Measurements from ENCODE around the gene RAB5A.
"Not testable (repeated sequence)": the region's sequence is repeated elsewhere in the genome, so short reads cannot be mapped to it uniquely, and the experiment has no call there.

The RAB5A gene

DNA sequence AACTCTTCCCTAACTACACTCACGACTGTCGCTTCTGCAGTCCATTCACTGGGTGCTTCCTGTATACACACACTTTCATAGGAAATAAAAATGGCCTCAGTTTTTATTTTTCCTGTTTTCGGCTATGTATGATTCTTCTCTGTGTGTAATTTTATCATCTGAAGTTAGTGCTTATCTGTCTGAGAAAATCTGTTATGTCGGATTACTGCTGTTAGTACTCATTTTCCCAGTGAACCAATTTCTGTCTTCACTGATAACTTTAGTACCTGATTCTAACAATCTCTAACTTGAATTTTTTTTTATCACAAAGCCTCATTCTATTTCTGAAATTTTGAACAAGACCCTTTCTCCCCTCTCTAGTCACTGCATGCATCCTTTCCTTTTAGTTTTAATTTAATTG is 20.9 kb downstream of the RAB5A start:
- DNase-seq, result no peak
- H3K27ac ChIP-seq (ENCODE audit: insufficient read depth, low read length, poor library complexity, severe bottlenecking), result no peak overlapping the region
- no peak overlapping the region for H3K4me3 ChIP-seq (ENCODE audit: insufficient read depth, low read depth, low read length, poor library complexity, severe bottlenecking)
- H3K36me3 ChIP-seq (ENCODE audit: control insufficient read depth, insufficient read depth, low read length), result no peaks in the 10 kb centered on the region
- H3K4me1 ChIP-seq (ENCODE audit: control insufficient read depth, insufficient read depth, low read length, poor library complexity, severe bottlenecking), result no peaks in the 10 kb centered on the region
- H3K27me3 ChIP-seq (replicated peaks; ENCODE audit: control insufficient read depth, insufficient read depth, low read length, poor library complexity, severe bottlenecking), result no peaks in the 10 kb centered on the region
- no peaks in the 10 kb centered on the region for H3K9me3 ChIP-seq (ENCODE audit: control insufficient read depth, low read length)

DNA sequence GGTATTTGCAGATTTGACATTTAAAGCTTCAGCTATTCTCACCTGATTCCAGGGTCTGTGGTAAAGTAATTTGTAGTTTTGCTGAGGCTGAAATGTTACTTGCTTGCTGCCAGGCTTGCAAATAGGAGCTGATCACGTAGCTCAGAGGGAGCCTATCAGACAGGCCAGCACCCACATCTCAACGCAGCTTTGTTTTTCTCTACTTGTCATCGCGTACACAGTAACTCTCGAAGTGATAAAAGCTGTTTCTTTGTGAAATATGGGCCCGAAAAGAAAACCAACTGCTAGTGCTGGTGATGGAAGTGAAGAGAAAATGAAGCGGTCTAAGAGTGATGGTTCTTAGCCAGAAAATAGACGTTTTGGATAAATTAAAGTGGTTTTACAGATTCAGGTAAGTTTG is 23.4 kb downstream of the RAB5A start:
- peaks cover 11% of the 10 kb centered on the region for H3K36me3 ChIP-seq (ENCODE audit: control insufficient read depth, insufficient read depth, low read length)
- H3K27ac ChIP-seq (ENCODE audit: insufficient read depth, low read length, poor library complexity, severe bottlenecking), result no peak overlapping the region
- no peaks in the 10 kb centered on the region for H3K4me1 ChIP-seq (ENCODE audit: control insufficient read depth, insufficient read depth, low read length, poor library complexity, severe bottlenecking)
- no peaks in the 10 kb centered on the region for H3K27me3 ChIP-seq (replicated peaks; ENCODE audit: control insufficient read depth, insufficient read depth, low read length, poor library complexity, severe bottlenecking)
- DNase-seq, result no peak
- H3K4me3 ChIP-seq (ENCODE audit: insufficient read depth, low read depth, low read length, poor library complexity, severe bottlenecking), result no peak overlapping the region
- H3K9me3 ChIP-seq (ENCODE audit: control insufficient read depth, low read length), result no peaks in the 10 kb centered on the region

DNA sequence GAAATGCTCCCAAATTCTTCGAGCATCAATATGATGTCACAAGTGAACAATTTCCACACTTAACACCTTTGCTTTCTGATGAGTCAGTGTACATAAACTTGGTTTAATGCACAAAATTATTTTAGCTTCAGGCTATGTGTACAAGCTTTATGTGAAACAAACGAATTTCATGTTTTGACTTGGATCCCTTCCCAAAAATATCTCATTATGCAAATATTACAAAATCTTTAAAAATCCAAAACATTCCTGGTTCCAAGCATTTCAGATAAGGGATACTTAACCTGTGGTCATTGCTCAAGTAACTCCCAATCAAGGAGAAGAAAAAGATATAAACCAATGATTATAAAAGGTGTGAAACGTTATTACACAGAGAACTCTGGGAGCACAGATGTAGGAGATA is 25.2 kb downstream of the RAB5A start:
- no peak for DNase-seq
- no peak overlapping the region for H3K4me3 ChIP-seq (ENCODE audit: insufficient read depth, low read depth, low read length, poor library complexity, severe bottlenecking)
- no peaks in the 10 kb centered on the region for H3K4me1 ChIP-seq (ENCODE audit: control insufficient read depth, insufficient read depth, low read length, poor library complexity, severe bottlenecking)
- H3K9me3 ChIP-seq (ENCODE audit: control insufficient read depth, low read length), result no peaks in the 10 kb centered on the region
- H3K27me3 ChIP-seq (replicated peaks; ENCODE audit: control insufficient read depth, insufficient read depth, low read length, poor library complexity, severe bottlenecking), result no peaks in the 10 kb centered on the region
- no peak overlapping the region for H3K27ac ChIP-seq (ENCODE audit: insufficient read depth, low read length, poor library complexity, severe bottlenecking)
- H3K36me3 ChIP-seq (ENCODE audit: control insufficient read depth, insufficient read depth, low read length), result peaks cover 25% of the 10 kb centered on the region

DNA sequence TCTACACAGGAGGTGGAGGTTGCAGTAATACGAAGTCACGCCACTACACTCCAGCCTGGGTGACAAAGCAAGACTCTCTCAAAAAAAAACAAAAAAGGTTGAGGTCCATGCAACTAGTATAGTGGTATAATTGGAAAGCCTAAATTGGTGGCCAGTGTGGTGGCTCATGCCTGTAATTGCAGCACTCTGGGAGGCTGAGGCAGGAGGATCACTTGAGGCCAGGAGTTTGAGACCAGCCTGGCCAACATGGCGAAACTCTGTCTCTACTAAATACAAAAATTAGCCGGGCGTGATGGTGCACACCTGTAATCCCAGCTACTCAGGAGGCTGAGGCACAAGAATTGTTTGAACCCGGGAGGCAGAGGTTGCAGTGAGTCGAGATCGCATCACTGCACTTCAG is 42.0 kb downstream of the RAB5A start:
- H3K27me3 ChIP-seq (replicated peaks; ENCODE audit: control insufficient read depth, insufficient read depth, low read length, poor library complexity, severe bottlenecking); H3K27ac ChIP-seq (ENCODE audit: insufficient read depth, low read length, poor library complexity, severe bottlenecking); DNase-seq; H3K9me3 ChIP-seq (ENCODE audit: control insufficient read depth, low read length); H3K4me1 ChIP-seq (ENCODE audit: control insufficient read depth, insufficient read depth, low read length, poor library complexity, severe bottlenecking); H3K36me3 ChIP-seq (ENCODE audit: control insufficient read depth, insufficient read depth, low read length); H3K4me3 ChIP-seq (ENCODE audit: insufficient read depth, low read depth, low read length, poor library complexity, severe bottlenecking): not testable (repeated sequence)

DNA sequence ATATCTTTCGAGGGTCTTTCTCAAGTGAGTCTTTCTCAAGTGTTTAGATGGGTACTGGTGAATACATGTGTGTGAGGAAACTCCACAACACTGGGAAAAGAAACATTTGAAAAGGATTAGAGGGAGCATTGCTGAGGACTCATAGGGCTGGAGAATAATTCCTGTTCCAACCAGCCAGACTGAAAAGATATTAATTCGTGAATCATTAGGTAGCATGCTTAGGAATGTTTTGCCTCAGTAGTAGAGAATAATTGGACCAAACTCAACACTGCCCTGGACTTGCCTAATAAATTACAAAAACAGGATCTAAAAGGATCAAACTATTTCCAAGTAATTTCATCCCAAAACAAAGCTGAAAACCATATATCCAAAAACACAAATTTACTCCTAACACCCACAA is 47.9 kb downstream of the RAB5A start:
- H3K27me3 ChIP-seq (replicated peaks; ENCODE audit: control insufficient read depth, insufficient read depth, low read length, poor library complexity, severe bottlenecking), result no peaks in the 10 kb centered on the region
- DNase-seq, result no peak
- H3K27ac ChIP-seq (ENCODE audit: insufficient read depth, low read length, poor library complexity, severe bottlenecking), result no peak overlapping the region
- H3K4me3 ChIP-seq (ENCODE audit: insufficient read depth, low read depth, low read length, poor library complexity, severe bottlenecking), result no peak overlapping the region
- H3K36me3 ChIP-seq (ENCODE audit: control insufficient read depth, insufficient read depth, low read length), result no peaks in the 10 kb centered on the region
- no peaks in the 10 kb centered on the region for H3K4me1 ChIP-seq (ENCODE audit: control insufficient read depth, insufficient read depth, low read length, poor library complexity, severe bottlenecking)
- H3K9me3 ChIP-seq (ENCODE audit: control insufficient read depth, low read length), result no peaks in the 10 kb centered on the region

DNA sequence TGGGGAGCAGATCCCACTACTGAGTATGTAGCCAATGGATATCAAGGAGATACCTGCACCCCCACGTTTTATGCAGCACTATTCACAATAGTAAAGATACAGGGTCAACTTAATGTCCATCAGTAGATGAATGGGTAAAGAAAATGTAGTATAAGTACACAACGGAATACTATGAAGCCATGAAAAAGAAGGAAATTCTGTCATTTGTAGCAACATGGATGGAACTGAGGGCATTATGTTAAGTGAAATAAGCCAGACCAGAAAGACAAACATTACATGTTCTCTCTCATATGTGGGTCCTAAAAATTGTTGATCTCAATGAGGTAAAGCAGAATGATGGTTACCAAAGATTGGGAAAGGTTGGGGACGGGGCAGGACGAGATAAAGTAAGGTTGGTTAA is 50.6 kb downstream of the RAB5A start:
- DNase-seq, result no peak
- no peaks in the 10 kb centered on the region for H3K27me3 ChIP-seq (replicated peaks; ENCODE audit: control insufficient read depth, insufficient read depth, low read length, poor library complexity, severe bottlenecking)
- H3K27ac ChIP-seq (ENCODE audit: insufficient read depth, low read length, poor library complexity, severe bottlenecking), result no peak overlapping the region
- H3K4me1 ChIP-seq (ENCODE audit: control insufficient read depth, insufficient read depth, low read length, poor library complexity, severe bottlenecking), result no peaks in the 10 kb centered on the region
- no peaks in the 10 kb centered on the region for H3K36me3 ChIP-seq (ENCODE audit: control insufficient read depth, insufficient read depth, low read length)
- H3K4me3 ChIP-seq (ENCODE audit: insufficient read depth, low read depth, low read length, poor library complexity, severe bottlenecking), result no peak overlapping the region
- no peaks in the 10 kb centered on the region for H3K9me3 ChIP-seq (ENCODE audit: control insufficient read depth, low read length)

DNA sequence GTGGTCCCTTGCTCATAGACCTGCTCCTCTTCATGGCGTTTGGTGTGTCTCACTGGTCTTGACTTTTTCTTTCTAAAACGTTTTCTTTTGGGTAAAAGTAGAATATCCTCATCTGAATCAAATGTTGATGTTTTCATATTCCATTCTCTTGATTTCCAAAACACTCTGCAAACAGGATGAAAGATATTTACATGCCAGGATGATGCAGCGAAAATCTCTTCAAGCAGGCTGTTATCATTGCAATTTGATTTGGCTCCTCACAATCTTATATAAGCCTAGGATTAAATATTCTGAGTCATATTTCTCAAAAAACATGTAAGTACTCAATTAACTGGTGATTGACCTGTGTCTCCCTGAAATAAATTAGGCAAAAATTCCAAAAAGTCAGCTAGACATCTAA is 55.0 kb downstream of the RAB5A start:
- no peak overlapping the region for H3K27ac ChIP-seq (ENCODE audit: insufficient read depth, low read length, poor library complexity, severe bottlenecking)
- no peaks in the 10 kb centered on the region for H3K4me1 ChIP-seq (ENCODE audit: control insufficient read depth, insufficient read depth, low read length, poor library complexity, severe bottlenecking)
- no peaks in the 10 kb centered on the region for H3K9me3 ChIP-seq (ENCODE audit: control insufficient read depth, low read length)
- H3K4me3 ChIP-seq (ENCODE audit: insufficient read depth, low read depth, low read length, poor library complexity, severe bottlenecking), result no peak overlapping the region
- DNase-seq, result no peak
- no peaks in the 10 kb centered on the region for H3K27me3 ChIP-seq (replicated peaks; ENCODE audit: control insufficient read depth, insufficient read depth, low read length, poor library complexity, severe bottlenecking)
- no peaks in the 10 kb centered on the region for H3K36me3 ChIP-seq (ENCODE audit: control insufficient read depth, insufficient read depth, low read length)

DNA sequence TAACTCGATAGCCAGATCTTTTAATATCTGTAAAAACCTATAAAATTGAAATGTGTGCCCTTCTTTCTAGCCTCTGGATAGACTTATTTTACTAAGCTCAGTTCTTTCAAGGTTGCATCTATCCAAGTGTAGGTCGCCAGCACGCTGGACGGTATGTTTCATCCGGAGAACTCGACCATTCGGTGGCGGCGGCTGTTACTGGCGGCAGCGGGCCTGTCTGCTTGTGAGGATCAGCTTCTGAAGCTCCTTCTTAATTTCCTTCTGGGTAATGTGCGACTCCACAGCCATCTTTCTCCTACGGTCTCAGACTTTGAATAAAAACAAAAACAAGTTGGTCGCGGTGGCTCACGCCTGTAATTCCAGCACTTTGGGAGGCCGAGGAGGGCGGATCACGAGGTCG is 61.1 kb downstream of the RAB5A start:
- H3K4me1 ChIP-seq (ENCODE audit: control insufficient read depth, insufficient read depth, low read length, poor library complexity, severe bottlenecking), result no peaks in the 10 kb centered on the region

DNA sequence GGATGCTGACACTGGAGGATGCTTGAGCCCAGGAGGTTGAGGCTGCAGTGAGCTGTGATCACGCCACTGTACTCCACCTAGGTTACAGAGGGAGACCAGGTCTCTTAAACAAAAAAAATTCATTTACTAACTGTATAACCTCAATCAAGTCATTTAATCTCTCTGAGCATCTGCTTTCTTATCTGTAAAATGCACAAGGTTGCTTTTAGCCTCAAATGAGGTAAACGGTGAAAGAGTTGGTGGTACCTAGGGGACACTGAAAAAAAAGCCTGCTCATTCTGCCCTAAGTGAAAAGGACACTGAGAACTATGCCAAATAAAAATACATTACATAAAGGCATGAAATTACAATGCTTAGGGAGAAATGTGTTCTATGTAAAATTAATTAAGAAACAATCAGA is 61.7 kb downstream of the RAB5A start:
- Histone ChIP-seq H3K27me3 (replicated peaks; ENCODE audit: control insufficient read depth, insufficient read depth, low read length, poor library complexity, severe bottlenecking) (no peaks in the 10 kb centered on the region), H3K4me3 (ENCODE audit: insufficient read depth, low read depth, low read length, poor library complexity, severe bottlenecking) (no peak overlapping the region), H3K4me1 (ENCODE audit: control insufficient read depth, insufficient read depth, low read length, poor library complexity, severe bottlenecking) (no peaks in the 10 kb centered on the region), H3K36me3 (ENCODE audit: control insufficient read depth, insufficient read depth, low read length) (no peaks in the 10 kb centered on the region), H3K27ac (ENCODE audit: insufficient read depth, low read length, poor library complexity, severe bottlenecking) (no peak overlapping the region), H3K9me3 (ENCODE audit: control insufficient read depth, low read length) (no peaks in the 10 kb centered on the region)
- no peak for DNase-seq

More for the DNA sequence above, 61.1 kb downstream of the RAB5A start:
- Histone ChIP-seq H3K27ac (ENCODE audit: insufficient read depth, low read length, poor library complexity, severe bottlenecking) (no peak overlapping the region), H3K36me3 (ENCODE audit: control insufficient read depth, insufficient read depth, low read length) (no peaks in the 10 kb centered on the region), H3K27me3 (replicated peaks; ENCODE audit: control insufficient read depth, insufficient read depth, low read length, poor library complexity, severe bottlenecking) (no peaks in the 10 kb centered on the region), H3K9me3 (ENCODE audit: control insufficient read depth, low read length) (no peaks in the 10 kb centered on the region), H3K4me3 (ENCODE audit: insufficient read depth, low read depth, low read length, poor library complexity, severe bottlenecking) (no peak overlapping the region)
- DNase-seq, result no peak

DNA sequence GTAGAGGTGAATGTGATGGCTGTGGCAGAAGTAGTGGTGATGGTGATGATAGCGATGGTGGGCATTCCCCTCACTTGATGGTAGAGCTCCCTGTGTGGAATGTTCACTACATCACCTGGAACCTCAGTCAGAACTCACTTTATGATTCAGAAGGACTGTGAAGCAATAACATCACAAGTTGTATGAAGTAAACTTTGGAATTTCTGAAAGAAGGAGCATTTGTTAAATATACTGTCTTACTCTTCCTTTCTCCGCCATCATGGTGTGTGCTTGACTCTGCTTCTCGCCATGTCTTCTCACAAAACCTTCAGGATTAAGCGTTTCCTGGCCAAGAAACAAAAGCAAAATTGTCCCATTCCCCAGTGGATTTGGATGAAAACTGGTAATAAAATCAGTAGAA is 65.3 kb downstream of the RAB5A start, which contains the start of gene PP2D1:
TSS of gene PP2D1 (minus strand) at position 101 of the 400 bp plus-strand sequence. CDS start 192 bp downstream, outside the sequence.
- no peaks in the 10 kb centered on the region for H3K27me3 ChIP-seq (replicated peaks; ENCODE audit: control insufficient read depth, insufficient read depth, low read length, poor library complexity, severe bottlenecking)
- H3K4me1 ChIP-seq (ENCODE audit: control insufficient read depth, insufficient read depth, low read length, poor library complexity, severe bottlenecking), result no peaks in the 10 kb centered on the region
- H3K9me3 ChIP-seq (ENCODE audit: control insufficient read depth, low read length), result no peaks in the 10 kb centered on the region
- no peaks in the 10 kb centered on the region for H3K36me3 ChIP-seq (ENCODE audit: control insufficient read depth, insufficient read depth, low read length)
- no peak for DNase-seq
- H3K4me3 ChIP-seq (ENCODE audit: insufficient read depth, low read depth, low read length, poor library complexity, severe bottlenecking), result no peak within 1 kb of the TSS
- no peak within 1 kb of the TSS for H3K27ac ChIP-seq (ENCODE audit: insufficient read depth, low read length, poor library complexity, severe bottlenecking)

DNA sequence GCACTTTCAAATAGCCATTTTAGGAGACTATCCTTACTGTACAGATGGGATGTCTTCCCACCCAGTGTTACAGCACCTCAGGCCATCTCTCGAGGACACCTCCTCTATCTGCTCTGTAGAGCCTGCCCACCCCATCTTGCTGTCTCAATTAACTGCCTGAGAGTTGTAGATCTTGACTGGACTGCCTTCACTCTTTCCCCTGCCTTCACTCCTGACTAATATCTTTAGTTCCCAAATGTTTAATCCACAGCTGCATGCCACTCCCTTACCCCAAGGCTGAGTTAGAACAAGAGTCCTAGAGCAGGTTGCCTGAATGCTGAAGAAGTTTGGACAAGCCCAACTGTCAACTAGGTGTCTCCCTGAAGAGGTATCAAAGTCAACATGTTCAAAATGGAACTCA is 66.5 kb downstream of the RAB5A start:
- no peak overlapping the region for H3K27ac ChIP-seq (ENCODE audit: insufficient read depth, low read length, poor library complexity, severe bottlenecking)
- no peaks in the 10 kb centered on the region for H3K4me1 ChIP-seq (ENCODE audit: control insufficient read depth, insufficient read depth, low read length, poor library complexity, severe bottlenecking)
- H3K36me3 ChIP-seq (ENCODE audit: control insufficient read depth, insufficient read depth, low read length), result no peaks in the 10 kb centered on the region
- no peak overlapping the region for H3K4me3 ChIP-seq (ENCODE audit: insufficient read depth, low read depth, low read length, poor library complexity, severe bottlenecking)
- no peaks in the 10 kb centered on the region for H3K27me3 ChIP-seq (replicated peaks; ENCODE audit: control insufficient read depth, insufficient read depth, low read length, poor library complexity, severe bottlenecking)
- no peak for DNase-seq
- no peaks in the 10 kb centered on the region for H3K9me3 ChIP-seq (ENCODE audit: control insufficient read depth, low read length)
